PC-9 (cell line): Measurements from ENCODE around the gene ATP11A. TPM values are rescaled to one million over a fixed set of nuclear protein-coding genes. Genes with fewer than 3 reads are reported as not detected.

ENCODE experiments used
- BruUV-seq: library from RNA; stranded (reverse); fragments of 400-500 nt; replicated peaks from 2 replicates; lab custom pipeline; 2021; lab: Mats Ljungman, UMichigan
- CTCF ChIA-PET: fragments of 300-600 bp; sonication (Branson Sonifier 250); formaldehyde crosslinking; loops from one replicate; lab custom pipeline; 2022; ENCODE audit warnings: antibody characterized with exemption; lab: Charles Lee
- POLR2A ChIA-PET: fragments of 300-600 bp; sonication (Branson Sonifier 250); formaldehyde crosslinking; loops from one replicate; lab custom pipeline; 2022; ENCODE audit warnings: antibody characterized with exemption; ENCODE audit not compliant: unreplicated experiment; lab: Charles Lee
- DNase-seq, 2 experiments: peaks; one replicate each; pipeline versions ENCODE4 v3.0.0 to v3.0.0-alpha.2; 2015 to 2022; ENCODE audit warnings: mixed read lengths in 1 of 2
- H2AFZ ChIP-seq: fragments of 200-600 bp; sonication (generic); 2 replicates; pipeline ENCODE4 v1.8.1; 2017; ENCODE audit warnings: antibody characterized with exemption
- H3F3A ChIP-seq: fragments of 200-600 bp; sonication (generic); 2 replicates; pipeline ENCODE4 v1.8.1; 2017; ENCODE audit warnings: antibody characterized with exemption, mild to moderate bottlenecking, low read depth; ENCODE audit not compliant: insufficient read depth
- H3K27ac ChIP-seq: fragments of 200-600 bp; sonication (generic); 2 replicates; pipeline ENCODE4 v1.6.1; 2016; ENCODE audit warnings: mixed run types
- H3K27me3 ChIP-seq: fragments of 200-600 bp; sonication (generic); 2 replicates; pipeline ENCODE4 v1.6.1; 2016; ENCODE audit warnings: low read depth, mixed run types; ENCODE audit not compliant: insufficient read depth
- H3K36me3 ChIP-seq: fragments of 200-600 bp; sonication (generic); 2 replicates; pipeline ENCODE4 v1.6.1; 2016; ENCODE audit warnings: low read depth, mixed run types
- H3K4me1 ChIP-seq: fragments of 200-600 bp; sonication (generic); replicated peaks from 2 replicates; pipeline ENCODE4 v1.6.1; 2016; ENCODE audit warnings: mixed run types; ENCODE audit not compliant: insufficient read depth
- H3K4me2 ChIP-seq: fragments of 200-600 bp; sonication (generic); 2 replicates; pipeline ENCODE4 v1.6.1; 2017; ENCODE audit warnings: mixed run types
- H3K4me3 ChIP-seq: fragments of 200-600 bp; sonication (generic); 2 replicates; pipeline ENCODE4 v1.6.1; 2016; ENCODE audit warnings: mixed run types
- H3K79me2 ChIP-seq: fragments of 200-600 bp; sonication (generic); 2 replicates; pipeline ENCODE4 v1.6.1; 2017; ENCODE audit warnings: low read depth, mixed run types
- H3K9me2 ChIP-seq: fragments of 200-600 bp; sonication (generic); 2 replicates; pipeline ENCODE4 v1.8.1; 2017; ENCODE audit warnings: mild to moderate bottlenecking; ENCODE audit not compliant: insufficient read depth
- H3K9me3 ChIP-seq: fragments of 200-600 bp; sonication (generic); 2 replicates; pipeline ENCODE4 v1.8.1; 2016; ENCODE audit warnings: low read depth; ENCODE audit not compliant: insufficient read depth
- H4K20me1 ChIP-seq: fragments of 200-600 bp; sonication (generic); 2 replicates; pipeline ENCODE4 v1.8.1; 2017; ENCODE audit not compliant: insufficient read depth
- EZH2 ChIP-seq: fragments of 200-600 bp; sonication (generic); IDR thresholded peaks from 2 replicates; pipeline ENCODE4 v1.8.0; 2017; ENCODE audit warnings: antibody characterized with exemption, low read depth
- intact Hi-C: fragments of 100-400 bp; cut with micrococcal nuclease; formaldehyde crosslinking; loops from one replicate; pipeline ENCODE4 v1.10.0; 2022; ENCODE audit not compliant: unreplicated experiment
- total RNA-seq: library from RNA; stranded (reverse); gene quantifications from 2 replicates; pipeline ENCODE4 v1.2.3, GENCODE V29; 2021
- TF ChIP-seq, protein P1 (sequence below): fragments of 200-600 bp; sonication (generic); conservative IDR thresholded peaks from 2 replicates; pipeline ENCODE4 v1.6.1; 2017; ENCODE audit warnings: mixed run types, antibody characterized with exemption, mild to moderate bottlenecking, moderate library complexity

ATP11A gene
- total RNA-seq, 1 experiment from 2014 or later = 92.2 TPM

- Histone ChIP-seq H3K79me2 (no peaks in the 10 kb centered on the region), H3K36me3 (no peaks in the 10 kb centered on the region), H4K20me1 (no peaks in the 10 kb centered on the region), H3K4me2 (no peak overlapping the region), H3K27me3 (no peaks in the 10 kb centered on the region; the same call in 1 of the 2 replicates), H3K9me2 (no peaks in the 10 kb centered on the region), H3K27ac (no peak overlapping the region), H3K4me3 (no peak overlapping the region), H3K9me3 (no peaks in the 10 kb centered on the region), H3K4me1 (no peaks in the 10 kb centered on the region), H3F3A (no peaks in the 10 kb centered on the region), H2AFZ (no peak overlapping the region)
- CTCF ChIA-PET = no interaction called here
- TF ChIP-seq EZH2 = no peak
- TF ChIP-seq, protein P1, sequence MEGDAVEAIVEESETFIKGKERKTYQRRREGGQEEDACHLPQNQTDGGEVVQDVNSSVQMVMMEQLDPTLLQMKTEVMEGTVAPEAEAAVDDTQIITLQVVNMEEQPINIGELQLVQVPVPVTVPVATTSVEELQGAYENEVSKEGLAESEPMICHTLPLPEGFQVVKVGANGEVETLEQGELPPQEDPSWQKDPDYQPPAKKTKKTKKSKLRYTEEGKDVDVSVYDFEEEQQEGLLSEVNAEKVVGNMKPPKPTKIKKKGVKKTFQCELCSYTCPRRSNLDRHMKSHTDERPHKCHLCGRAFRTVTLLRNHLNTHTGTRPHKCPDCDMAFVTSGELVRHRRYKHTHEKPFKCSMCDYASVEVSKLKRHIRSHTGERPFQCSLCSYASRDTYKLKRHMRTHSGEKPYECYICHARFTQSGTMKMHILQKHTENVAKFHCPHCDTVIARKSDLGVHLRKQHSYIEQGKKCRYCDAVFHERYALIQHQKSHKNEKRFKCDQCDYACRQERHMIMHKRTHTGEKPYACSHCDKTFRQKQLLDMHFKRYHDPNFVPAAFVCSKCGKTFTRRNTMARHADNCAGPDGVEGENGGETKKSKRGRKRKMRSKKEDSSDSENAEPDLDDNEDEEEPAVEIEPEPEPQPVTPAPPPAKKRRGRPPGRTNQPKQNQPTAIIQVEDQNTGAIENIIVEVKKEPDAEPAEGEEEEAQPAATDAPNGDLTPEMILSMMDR = no peak
- POLR2A ChIA-PET = no interaction called here
- no TSS peak for BruUV-seq
- intact Hi-C loops = no loop called here
- no peak for DNase-seq
Observed at GRCh38 chr13:112648101-112648500, 41.7 kb upstream of the ATP11A start.

- no peaks in the 10 kb centered on the region for H3K36me3 ChIP-seq
- no peak overlapping the region for H3K4me2 ChIP-seq
- H3F3A ChIP-seq = no peaks in the 10 kb centered on the region
- intact Hi-C loops = no loop called here
- no peak overlapping the region for H3K4me3 ChIP-seq
- no peaks in the 10 kb centered on the region; the same call in 1 of the 2 replicates for H3K27me3 ChIP-seq
- TF ChIP-seq, protein P1 = no peak
- no peak for TF ChIP-seq EZH2
- POLR2A ChIA-PET = no interaction called here
- no peaks in the 10 kb centered on the region for H3K9me2 ChIP-seq
- H3K9me3 ChIP-seq = no peaks in the 10 kb centered on the region
- H3K27ac ChIP-seq = no peak overlapping the region
- no peaks in the 10 kb centered on the region for H3K4me1 ChIP-seq
- H4K20me1 ChIP-seq = no peaks in the 10 kb centered on the region
- CTCF ChIA-PET = interaction anchor here (0.6 kb wide), 1 partner anchor 20 kb away, joined by 3 read pairs; no protein-coding TSS in a partner anchor
- no TSS peak for BruUV-seq
- H3K79me2 ChIP-seq = no peaks in the 10 kb centered on the region
- DNase-seq = no peak
- H2AFZ ChIP-seq = no peak overlapping the region
Observed at GRCh38 chr13:112648966-112649690, 40.7 kb upstream of the ATP11A start.

DNA sequence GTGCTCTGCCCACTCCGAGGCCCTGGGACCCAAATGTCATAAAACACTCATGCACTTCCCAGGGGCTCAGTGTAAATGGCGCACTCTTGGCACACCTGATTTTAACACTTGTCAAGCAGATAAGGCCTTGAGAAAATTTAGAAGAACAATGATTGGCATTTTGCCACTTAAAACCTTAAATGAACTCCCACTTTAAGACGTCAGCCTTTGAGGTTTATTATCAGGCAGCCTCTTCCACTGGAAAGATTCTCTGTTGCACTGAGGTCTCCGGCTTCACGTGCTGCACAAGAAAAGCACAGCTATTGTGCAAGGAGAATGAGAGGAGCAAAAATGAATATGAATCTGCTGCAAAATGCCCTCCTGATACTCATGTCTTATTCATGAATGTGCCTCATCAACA is 38.5 kb upstream of the ATP11A start:
- no peaks in the 10 kb centered on the region for H3F3A ChIP-seq

More for the DNA sequence above, 38.5 kb upstream of the ATP11A start:
- Histone ChIP-seq H3K4me3 (no peak overlapping the region), H3K36me3 (no peaks in the 10 kb centered on the region), H3K27ac (no peak overlapping the region), H3K79me2 (no peaks in the 10 kb centered on the region), H3K9me2 (no peaks in the 10 kb centered on the region), H2AFZ (no peak overlapping the region), H3K27me3 (no peaks in the 10 kb centered on the region; the same call in 1 of the 2 replicates), H3K4me2 (no peak overlapping the region), H3K4me1 (no peaks in the 10 kb centered on the region), H3K9me3 (no peaks in the 10 kb centered on the region), H4K20me1 (no peaks in the 10 kb centered on the region)
- ChIA-PET POLR2A (no interaction called here), CTCF (no interaction called here)
- no TSS peak for BruUV-seq
- no peak for DNase-seq
- no peak for TF ChIP-seq EZH2
- intact Hi-C loops = no loop called here
